ENCODE results near the gene ALOX12B.

The ALOX12B gene

GRCh38 chr17:8087075-8087951 is at the start of gene ALOX12B:
ALOX12B (minus strand) TSS chr17:8087716; CDS start chr17:8087442, 274 bp downstream.
- no peak for DNase-seq
- H3K4me3 ChIP-seq (ENCODE audit: low read depth, low read length): no peak within 1 kb of the TSS
- in situ Hi-C loops (cut with HindIII; ENCODE audit: low pct_ligation_motif_present, low sequenced_read_pairs): no loop called here
- H3K27me3 ChIP-seq (replicated peaks): no peaks in the 10 kb centered on the region
- no peaks in the 10 kb centered on the region for H3K36me3 ChIP-seq (replicated peaks)
- no peak within 1 kb of the TSS for H3K27ac ChIP-seq
- TF ChIP-seq CTCF (IDR thresholded peaks at IDR 0.05; ENCODE audit: low read depth, low read length, missing control alignments): no peak

DNA sequence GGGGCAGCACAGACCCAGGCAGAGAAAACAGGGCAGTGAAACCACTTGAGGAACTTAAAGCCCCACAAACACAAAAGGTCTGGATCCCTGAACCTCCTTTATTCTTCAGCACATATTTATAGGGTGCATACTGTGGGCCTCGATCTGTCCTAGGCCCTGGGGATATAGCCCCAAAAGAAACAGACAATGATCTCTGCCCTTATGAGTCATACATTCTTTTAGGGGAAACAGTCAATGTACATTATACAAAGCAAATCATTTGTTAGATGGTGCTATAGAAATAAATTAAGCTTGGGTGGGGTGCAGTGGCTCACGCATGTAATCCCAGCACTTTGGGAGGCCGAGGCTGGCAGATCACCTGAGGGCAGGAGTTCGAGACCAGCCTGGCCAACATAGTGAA is 46.4 kb upstream of the ALOX12B start:
- in situ Hi-C loops (cut with HindIII; ENCODE audit: low pct_ligation_motif_present, low sequenced_read_pairs): no loop called here
- Histone ChIP-seq H3K27me3 (replicated peaks) (no peaks in the 10 kb centered on the region), H3K36me3 (replicated peaks) (no peaks in the 10 kb centered on the region), H3K27ac (no peak overlapping the region), H3K4me3 (ENCODE audit: low read depth, low read length) (no peak overlapping the region)
- TF ChIP-seq CTCF (IDR thresholded peaks at IDR 0.05; ENCODE audit: low read depth, low read length, missing control alignments): no peak
- DNase-seq: no peak

GRCh38 chr17:8133399-8133798 is 45.9 kb upstream of the ALOX12B start:
- no peak overlapping the region for H3K27ac ChIP-seq

GRCh38 chr17:8131844-8132441 is 44.4 kb upstream of the ALOX12B start:
- Histone ChIP-seq H3K27ac (no peak overlapping the region), H3K27me3 (replicated peaks) (no peaks in the 10 kb centered on the region), H3K36me3 (replicated peaks) (no peaks in the 10 kb centered on the region), H3K4me3 (ENCODE audit: low read depth, low read length) (no peak overlapping the region)
- DNase-seq: no peak
- TF ChIP-seq CTCF (IDR thresholded peaks at IDR 0.05; ENCODE audit: low read depth, low read length, missing control alignments): no peak
- in situ Hi-C loops (cut with HindIII; ENCODE audit: low pct_ligation_motif_present, low sequenced_read_pairs): no loop called here

More at GRCh38 chr17:8133399-8133798, 45.9 kb upstream of the ALOX12B start:
- no peak for DNase-seq
- Histone ChIP-seq H3K36me3 (replicated peaks) (no peaks in the 10 kb centered on the region), H3K4me3 (ENCODE audit: low read depth, low read length) (no peak overlapping the region), H3K27me3 (replicated peaks) (no peaks in the 10 kb centered on the region)
- in situ Hi-C loops (cut with HindIII; ENCODE audit: low pct_ligation_motif_present, low sequenced_read_pairs): no loop called here
- TF ChIP-seq CTCF (IDR thresholded peaks at IDR 0.05; ENCODE audit: low read depth, low read length, missing control alignments): no peak

- in situ Hi-C loops (cut with HindIII; ENCODE audit: low pct_ligation_motif_present, low sequenced_read_pairs): no loop called here
- no peak overlapping the region for H3K4me3 ChIP-seq (ENCODE audit: low read depth, low read length)
- no peak for DNase-seq
- no peaks in the 10 kb centered on the region for H3K27me3 ChIP-seq (replicated peaks)
- no peak for TF ChIP-seq CTCF (IDR thresholded peaks at IDR 0.05; ENCODE audit: low read depth, low read length, missing control alignments)
- no peak overlapping the region for H3K27ac ChIP-seq
- no peaks in the 10 kb centered on the region for H3K36me3 ChIP-seq (replicated peaks)
Observed at GRCh38 chr17:8128125-8128784, 40.7 kb upstream of the ALOX12B start.

Data from brain microvascular endothelial cell (primary cell).